SK-N-SH treated with all-trans-retinoic acid at 6 μM for 48 hours (cell line): ENCODE measurements around the gene DTHD1.

Experiments
- ARNTL ChIP-seq: fragments of 450-650 bp; formaldehyde crosslinking; IDR thresholded peaks from 2 replicates; pipeline ENCODE4 v1.5.0; 2020; ENCODE audit warnings: low read depth, mild to moderate bottlenecking, moderate library complexity, borderline replicate concordance
- CREB5 ChIP-seq: fragments of 250-450 bp; sonication (Bioruptor Pico); IDR thresholded peaks from 2 replicates; pipeline ENCODE4 v1.5.1; 2020; ENCODE audit warnings: low read depth, mild to moderate bottlenecking, moderate library complexity
- ESRRG ChIP-seq: fragments of 250-450 bp; sonication (Bioruptor Pico); IDR thresholded peaks from 2 replicates; pipeline ENCODE4 v1.6.1; 2021; ENCODE audit warnings: mild to moderate bottlenecking
- ZFP3 ChIP-seq: fragments of 250-450 bp; sonication (Bioruptor Pico); IDR thresholded peaks from 2 replicates; pipeline ENCODE4 v1.5.0; 2020; ENCODE audit warnings: mild to moderate bottlenecking, moderate library complexity
- ZFP30 ChIP-seq: fragments of 450-650 bp; formaldehyde crosslinking; IDR thresholded peaks from 2 replicates; pipeline ENCODE4 v1.5.0; 2022; ENCODE audit warnings: mild to moderate bottlenecking, moderate library complexity

GRCh38 chr4:36363024-36363423 lies 81.6 kb downstream of the DTHD1 start:
- TF ChIP-seq ARNTL (CRISPR knock-in tag) (no peak), ZFP3 (CRISPR knock-in tag) (no peak), ZFP30 (CRISPR knock-in tag) (no peak), ESRRG (CRISPR knock-in tag) (no peak), CREB5 (CRISPR knock-in tag) (no peak)
